Activated CD8-positive, alpha-beta memory T cell treated with anti-CD3 and anti-CD28 coated beads, Interleukin-2, amount 10 ng/mL, durations not matched to agents 7 days and 5 days (primary cell): ENCODE measurements around the gene KLRC2. TPM values are rescaled to one million over a fixed set of nuclear protein-coding genes. Genes with fewer than 3 reads are reported as not detected.
"Not testable (repeated sequence)": the region's sequence is repeated elsewhere in the genome, so short reads cannot be mapped to it uniquely, and the experiment has no call there.

Source experiments
- ATAC-seq: fragments of 150-1000 bp; cut with Tn5 transposase; one replicate; pipeline ENCODE4 v1.10.0; 2021; ENCODE audit warnings: moderate library complexity
- CTCF ChIA-PET: fragments of 350-600 bp; sonication (Branson Sonifier 250); formaldehyde crosslinking; loops from one replicate; lab custom pipeline; 2021; ENCODE audit warnings: antibody characterized with exemption; lab: Charles Lee
- DNase-seq: peaks from one replicate; pipeline ENCODE4 v3.0.0-alpha.2; 2020
- H3K27ac Mint-ChIP-seq: one replicate; pipeline ENCODE4 v1.8.0; 2021; ENCODE audit warnings: mild to moderate bottlenecking, mixed read lengths
- H3K27me3 Mint-ChIP-seq: one replicate; pipeline ENCODE4 v1.8.0; 2021; ENCODE audit warnings: mixed read lengths
- H3K36me3 Mint-ChIP-seq: one replicate; pipeline ENCODE4 v1.8.0; 2021; ENCODE audit warnings: mild to moderate bottlenecking, mixed read lengths
- H3K4me1 Mint-ChIP-seq: one replicate; pipeline ENCODE4 v1.8.0; 2021; ENCODE audit warnings: mixed read lengths
- H3K4me3 Mint-ChIP-seq: one replicate; pipeline ENCODE4 v1.8.0; 2021; ENCODE audit warnings: mild to moderate bottlenecking, moderate library complexity, mixed read lengths
- H3K9me3 Mint-ChIP-seq: one replicate; pipeline ENCODE4 v1.8.0; 2022; ENCODE audit warnings: low read depth, mixed read lengths
- total RNA-seq, 2 experiments: library from RNA; stranded (reverse); gene quantifications; one replicate each; pipeline ENCODE4 v1.2.3, GENCODE V29; 2021

Gene KLRC2
- 10 to 100 TPM in 1 of 2 experiments, 1 to 10 TPM in 1; 6.8 to 23.4 TPM for total RNA-seq

- H3K27me3 Mint-ChIP-seq, CTCF ChIA-PET, H3K4me1 Mint-ChIP-seq, H3K9me3 Mint-ChIP-seq, H3K36me3 Mint-ChIP-seq: not testable (repeated sequence)
- H3K4me3 Mint-ChIP-seq, result peak within 1 kb of the TSS; percentile 48
- H3K27ac Mint-ChIP-seq, result peak within 1 kb of the TSS; percentile 24
- peak; percentile 74 for ATAC-seq
- DNase-seq, result peak; percentile 41
Observed at GRCh38 chr12:10435816-10436215, at the start of gene KLRC2. Gene KLRC2 (minus strand): TSS chr12:10436010. CDS start chr12:10435986, 24 bp downstream.

GRCh38 chr12:10481901-10482300, 46.1 kb upstream of the KLRC2 start:
- not testable (repeated sequence) for ATAC-seq
- DNase-seq, result peak; percentile 49

GRCh38 chr12:10472808-10473207, 37.0 kb upstream of the KLRC2 start:
- H3K4me3 Mint-ChIP-seq, CTCF ChIA-PET, H3K27me3 Mint-ChIP-seq, DNase-seq, ATAC-seq, H3K27ac Mint-ChIP-seq, H3K4me1 Mint-ChIP-seq: not testable (repeated sequence)
- H3K9me3 Mint-ChIP-seq, result peaks cover 14% of the 10 kb centered on the region
- H3K36me3 Mint-ChIP-seq, result peaks cover 19% of the 10 kb centered on the region

More at GRCh38 chr12:10481901-10482300, 46.1 kb upstream of the KLRC2 start:
- H3K4me3 Mint-ChIP-seq, H3K27me3 Mint-ChIP-seq: not testable (repeated sequence)
- Mint-ChIP-seq H3K9me3 (peaks cover 24% of the 10 kb centered on the region), H3K4me1 (peaks cover 19% of the 10 kb centered on the region), H3K27ac (peak overlapping the region; percentile 22), H3K36me3 (peaks cover 46% of the 10 kb centered on the region)
- CTCF ChIA-PET, result interaction anchor here (0.6 to 1.7 kb wide), 2 partner anchors 14 to 127 kb away, joined by 3 to 5 read pairs; no protein-coding TSS in a partner anchor

GRCh38 chr12:10469701-10470100, 33.9 kb upstream of the KLRC2 start:
- Mint-ChIP-seq H3K27ac (no peak overlapping the region), H3K4me1 (no peaks in the 10 kb centered on the region), H3K4me3 (no peak overlapping the region), H3K36me3 (peaks cover 17% of the 10 kb centered on the region), H3K27me3 (no peaks in the 10 kb centered on the region), H3K9me3 (peaks cover 19% of the 10 kb centered on the region)
- ATAC-seq (no peak), DNase-seq (no peak)
- CTCF ChIA-PET, result no interaction called here

GRCh38 chr12:10466311-10466710, 30.5 kb upstream of the KLRC2 start:
- Mint-ChIP-seq H3K27me3 (no peaks in the 10 kb centered on the region), H3K9me3 (peaks cover 23% of the 10 kb centered on the region), H3K4me1 (no peaks in the 10 kb centered on the region), H3K36me3 (peaks cover 27% of the 10 kb centered on the region), H3K27ac (no peak overlapping the region), H3K4me3 (no peak overlapping the region)
- no peak for ATAC-seq
- CTCF ChIA-PET, result no interaction called here
- no peak for DNase-seq

- Mint-ChIP-seq H3K4me1 (peaks cover 13% of the 10 kb centered on the region), H3K9me3 (peaks cover 32% of the 10 kb centered on the region), H3K4me3 (no peak overlapping the region), H3K36me3 (peaks cover 52% of the 10 kb centered on the region), H3K27me3 (no peaks in the 10 kb centered on the region), H3K27ac (no peak overlapping the region)
- no peak for ATAC-seq
- CTCF ChIA-PET, result no interaction called here
- DNase-seq, result no peak
Observed at GRCh38 chr12:10457760-10458159, 21.9 kb upstream of the KLRC2 start.

DNA sequence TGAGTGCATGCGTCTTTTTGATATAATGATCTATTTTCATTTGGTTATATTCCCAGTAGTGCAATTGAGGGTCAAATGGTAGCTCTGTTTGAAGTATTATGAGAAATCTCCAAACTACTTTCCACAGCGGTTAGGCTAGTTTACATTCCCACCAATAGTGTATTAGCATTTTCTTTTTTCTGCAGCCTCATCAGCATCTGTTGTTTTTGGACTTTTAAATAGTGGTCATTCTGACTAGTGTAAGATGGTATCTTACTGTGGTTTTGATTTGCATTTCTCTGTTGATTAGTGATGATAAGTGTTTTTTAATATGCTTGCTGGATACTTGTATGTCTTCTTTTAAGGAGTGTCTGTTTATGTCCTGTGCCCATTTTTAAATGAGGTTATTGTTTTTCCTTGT, 21.0 kb upstream of the KLRC2 start:
- DNase-seq (no peak), ATAC-seq (no peak)
- Mint-ChIP-seq H3K27me3 (no peaks in the 10 kb centered on the region), H3K36me3 (peaks cover 45% of the 10 kb centered on the region), H3K9me3 (peaks cover 31% of the 10 kb centered on the region), H3K4me3 (no peak overlapping the region), H3K27ac (no peak overlapping the region), H3K4me1 (peaks cover 13% of the 10 kb centered on the region)
- CTCF ChIA-PET, result no interaction called here

GRCh38 chr12:10455766-10456165, 20.0 kb upstream of the KLRC2 start:
- Mint-ChIP-seq H3K4me1 (peaks cover 13% of the 10 kb centered on the region), H3K9me3 (peaks cover 29% of the 10 kb centered on the region), H3K27me3 (no peaks in the 10 kb centered on the region), H3K27ac (no peak overlapping the region), H3K4me3 (no peak overlapping the region), H3K36me3 (peaks cover 44% of the 10 kb centered on the region)
- CTCF ChIA-PET, result no interaction called here
- DNase-seq (no peak), ATAC-seq (no peak)

DNA sequence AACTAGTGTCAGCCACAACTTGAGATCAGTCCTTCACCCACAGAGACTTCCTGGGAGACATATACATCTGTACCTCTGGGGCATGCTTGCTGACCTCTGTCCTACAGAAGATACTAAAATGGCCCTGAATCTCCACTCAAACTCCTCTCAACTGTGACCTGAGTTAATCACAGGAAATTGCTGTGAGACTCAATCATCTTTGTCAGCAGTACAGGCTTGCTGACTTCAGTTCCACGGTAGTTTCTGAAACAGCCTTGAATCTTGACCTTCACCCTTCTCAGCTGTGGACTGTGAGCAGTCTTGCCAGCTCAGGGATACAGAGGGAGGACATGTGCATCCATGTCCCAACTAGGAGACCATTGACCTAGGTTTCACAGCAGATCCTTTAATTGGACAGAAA, 18.7 kb upstream of the KLRC2 start:
- CTCF ChIA-PET, result no interaction called here
- Mint-ChIP-seq H3K27ac (peak overlapping the region; percentile 61), H3K4me3 (no peak overlapping the region), H3K4me1 (peaks cover 13% of the 10 kb centered on the region), H3K9me3 (peaks cover 27% of the 10 kb centered on the region), H3K36me3 (peaks cover 44% of the 10 kb centered on the region), H3K27me3 (no peaks in the 10 kb centered on the region)
- peak; percentile 35 for ATAC-seq
- no peak for DNase-seq

DNA sequence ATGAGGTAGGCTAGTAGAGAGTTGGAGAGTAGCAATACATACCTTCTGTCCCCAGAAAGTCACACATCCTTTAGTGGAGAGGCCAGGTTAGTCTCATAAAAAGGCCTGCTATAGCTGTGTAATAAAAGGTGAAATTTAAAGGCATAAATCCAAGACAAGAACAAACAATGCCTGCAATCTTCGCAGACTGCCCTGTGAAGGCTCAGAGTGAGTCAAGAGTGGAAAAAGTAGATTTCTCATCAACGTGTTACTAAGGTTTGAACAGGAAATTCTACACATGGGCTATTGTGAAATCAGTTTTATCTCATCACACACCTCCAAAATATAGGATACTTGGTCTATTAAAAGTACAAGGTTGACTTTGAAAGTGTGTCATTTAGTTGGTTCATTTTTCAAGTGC, 17.3 kb upstream of the KLRC2 start, which contains the start of gene KLRC1:
Gene KLRC1 (minus strand): TSS at position 222 of the 400 bp plus-strand sequence. CDS start 2,221 bp downstream, outside the sequence.
- H3K27me3 Mint-ChIP-seq, result no peaks in the 10 kb centered on the region
- peak within 1 kb of the TSS; percentile 61 for H3K27ac Mint-ChIP-seq
- peaks cover 18% of the 10 kb centered on the region for H3K9me3 Mint-ChIP-seq
- CTCF ChIA-PET, result no interaction called here
- ATAC-seq (peak; percentile 35), DNase-seq (no peak)
- H3K36me3 Mint-ChIP-seq, result peaks cover 44% of the 10 kb centered on the region
- H3K4me1 Mint-ChIP-seq, result peaks cover 14% of the 10 kb centered on the region
- H3K4me3 Mint-ChIP-seq, result peak within 1 kb of the TSS; percentile 41

DNA sequence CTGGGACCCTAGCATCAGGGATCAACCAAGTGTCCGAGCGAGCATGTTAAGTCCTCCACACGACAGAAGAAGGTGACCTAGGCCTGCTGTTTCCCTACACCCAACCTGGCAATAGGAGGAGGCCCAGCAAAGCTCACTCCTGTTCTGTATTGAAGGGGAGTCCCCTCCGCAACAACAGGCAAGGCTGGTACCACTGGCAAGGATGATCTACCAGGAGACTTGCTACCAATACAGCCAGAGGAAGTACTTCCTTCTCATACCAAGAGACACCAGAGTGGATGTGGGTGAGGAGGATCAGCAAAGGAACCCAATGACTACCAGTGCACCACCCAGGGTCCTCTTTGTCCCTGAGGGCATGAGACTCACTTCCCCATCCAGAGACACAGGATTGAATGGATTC, 12.4 kb upstream of the KLRC2 start:
- CTCF ChIA-PET, result no interaction called here
- peak overlapping the region; percentile 55 for H3K4me3 Mint-ChIP-seq
- no peak for DNase-seq
- peaks cover 21% of the 10 kb centered on the region for H3K4me1 Mint-ChIP-seq
- H3K9me3 Mint-ChIP-seq, result no peaks in the 10 kb centered on the region
- H3K36me3 Mint-ChIP-seq, result peaks cover 26% of the 10 kb centered on the region
- no peaks in the 10 kb centered on the region for H3K27me3 Mint-ChIP-seq
- peak overlapping the region; percentile 55 for H3K27ac Mint-ChIP-seq
- peak; percentile 20 for ATAC-seq

- H3K4me1 Mint-ChIP-seq, result peaks cover 18% of the 10 kb centered on the region
- H3K9me3 Mint-ChIP-seq, CTCF ChIA-PET, DNase-seq, H3K27me3 Mint-ChIP-seq: not testable (repeated sequence)
- H3K27ac Mint-ChIP-seq, result peak overlapping the region; percentile 75
- peak; percentile 94 for ATAC-seq
- peaks cover 24% of the 10 kb centered on the region for H3K36me3 Mint-ChIP-seq
- peak overlapping the region; percentile 36 for H3K4me3 Mint-ChIP-seq
Observed at GRCh38 chr12:10446052-10446451, 10.2 kb upstream of the KLRC2 start.

- H3K27me3 Mint-ChIP-seq, H3K27ac Mint-ChIP-seq, CTCF ChIA-PET, DNase-seq, H3K4me3 Mint-ChIP-seq, H3K4me1 Mint-ChIP-seq, H3K9me3 Mint-ChIP-seq, H3K36me3 Mint-ChIP-seq, ATAC-seq: not testable (repeated sequence)
Observed at GRCh38 chr12:10441144-10441543, 5.3 kb upstream of the KLRC2 start.

DNA sequence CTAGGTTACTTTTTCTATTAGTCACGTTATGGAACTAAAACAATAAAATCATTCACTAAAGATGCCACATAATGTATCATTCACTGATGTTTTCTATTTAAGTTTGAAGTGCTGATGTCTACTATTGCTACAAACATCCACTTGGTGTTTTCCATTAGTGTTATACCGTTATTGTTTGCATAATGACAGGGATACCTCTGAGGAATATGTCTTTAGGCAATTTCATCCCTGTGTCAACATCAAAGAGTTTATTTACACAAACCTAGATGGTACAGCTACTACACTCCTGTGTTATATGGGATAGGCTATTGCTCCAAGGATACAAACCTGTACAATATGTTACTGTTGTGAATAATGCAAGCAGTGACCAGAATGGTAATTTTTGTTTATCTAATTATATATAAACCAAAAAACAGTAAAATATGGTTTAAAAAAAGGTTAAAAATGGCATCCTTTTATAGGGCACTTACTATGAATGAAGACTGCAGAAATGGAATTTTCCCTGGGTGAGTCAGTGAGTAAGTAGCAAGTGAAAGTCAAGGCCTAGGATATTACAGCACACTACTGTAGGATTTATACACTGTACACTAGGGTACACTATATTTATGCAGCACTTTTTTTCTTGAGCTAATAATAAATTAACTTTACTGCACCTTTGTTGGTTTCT, 3.9 kb upstream of the KLRC2 start:
- H3K4me3 Mint-ChIP-seq, H3K27me3 Mint-ChIP-seq, H3K4me1 Mint-ChIP-seq, ATAC-seq, H3K36me3 Mint-ChIP-seq, H3K9me3 Mint-ChIP-seq, DNase-seq, CTCF ChIA-PET, H3K27ac Mint-ChIP-seq: not testable (repeated sequence)
